ENCODE results near the gene BEST1. TPM values are rescaled to one million over a fixed set of nuclear protein-coding genes. Genes with fewer than 3 reads are reported as not detected.
A peak's percentile ranks its signal among the peaks of the same experiment; 100 is the strongest.

The BEST1 gene
- total and polyA plus RNA-seq, 2 of the 13 experiments (the other 11 are each of a cell fraction or from before 2014, with no cell fraction given), result 0.09 to 0.65 TPM

- TF ChIP-seq FOXO4 (CRISPR knock-in tag; conservative IDR thresholded peaks at IDR 0.05) (no peak), STAT5B (CRISPR knock-in tag; IDR thresholded peaks at IDR 0.05) (no peak), TAF1 (CRISPR knock-in tag; IDR thresholded peaks at IDR 0.05) (peak; percentile 66), HOXA5 (CRISPR knock-in tag; IDR thresholded peaks at IDR 0.05) (no peak), RXRA (CRISPR knock-in tag; IDR thresholded peaks at IDR 0.05) (peak; percentile 50; the same call in 1 of the 2 replicates), ZNF709 (CRISPR knock-in tag; IDR thresholded peaks at IDR 0.05) (no peak), ZBTB7B (CRISPR knock-in tag; IDR thresholded peaks at IDR 0.05) (no peak), FOSL1 (CRISPR knock-in tag; IDR thresholded peaks at IDR 0.05; ENCODE audit: borderline replicate concordance) (no peak), FIP1L1 (IDR thresholded peaks at IDR 0.05; ENCODE audit: borderline replicate concordance, insufficient read depth, low read depth, low read length) (no peak), KLF13 (CRISPR knock-in tag; IDR thresholded peaks at IDR 0.05) (no peak), ZNF607 (CRISPR knock-in tag; IDR thresholded peaks at IDR 0.05; ENCODE audit: borderline replicate concordance) (peak; percentile 53; the same call in 1 of the 2 replicates), ZNF530 (CRISPR knock-in tag; IDR thresholded peaks at IDR 0.05; ENCODE audit: low read depth) (no peak), NFE2L2 (IDR thresholded peaks at IDR 0.05; ENCODE audit: low read length) (no peak), GABPB1 (CRISPR knock-in tag; IDR thresholded peaks at IDR 0.05) (peak; percentile 36; the same call in 1 of the 2 replicates), CC2D1A (CRISPR knock-in tag; IDR thresholded peaks at IDR 0.05) (no peak; the same call in 1 of the 2 replicates), IRF2 (CRISPR knock-in tag; IDR thresholded peaks at IDR 0.05) (no peak), ZNF605 (CRISPR knock-in tag; IDR thresholded peaks at IDR 0.05) (peak; percentile 80), BRD4 (CRISPR knock-in tag; IDR thresholded peaks at IDR 0.05) (peak; percentile 61; the same call in 1 of the 2 replicates), ZFP41 (CRISPR knock-in tag; IDR thresholded peaks at IDR 0.05; ENCODE audit: borderline replicate concordance) (no peak)
- TF ChIP-seq, protein P1, sequence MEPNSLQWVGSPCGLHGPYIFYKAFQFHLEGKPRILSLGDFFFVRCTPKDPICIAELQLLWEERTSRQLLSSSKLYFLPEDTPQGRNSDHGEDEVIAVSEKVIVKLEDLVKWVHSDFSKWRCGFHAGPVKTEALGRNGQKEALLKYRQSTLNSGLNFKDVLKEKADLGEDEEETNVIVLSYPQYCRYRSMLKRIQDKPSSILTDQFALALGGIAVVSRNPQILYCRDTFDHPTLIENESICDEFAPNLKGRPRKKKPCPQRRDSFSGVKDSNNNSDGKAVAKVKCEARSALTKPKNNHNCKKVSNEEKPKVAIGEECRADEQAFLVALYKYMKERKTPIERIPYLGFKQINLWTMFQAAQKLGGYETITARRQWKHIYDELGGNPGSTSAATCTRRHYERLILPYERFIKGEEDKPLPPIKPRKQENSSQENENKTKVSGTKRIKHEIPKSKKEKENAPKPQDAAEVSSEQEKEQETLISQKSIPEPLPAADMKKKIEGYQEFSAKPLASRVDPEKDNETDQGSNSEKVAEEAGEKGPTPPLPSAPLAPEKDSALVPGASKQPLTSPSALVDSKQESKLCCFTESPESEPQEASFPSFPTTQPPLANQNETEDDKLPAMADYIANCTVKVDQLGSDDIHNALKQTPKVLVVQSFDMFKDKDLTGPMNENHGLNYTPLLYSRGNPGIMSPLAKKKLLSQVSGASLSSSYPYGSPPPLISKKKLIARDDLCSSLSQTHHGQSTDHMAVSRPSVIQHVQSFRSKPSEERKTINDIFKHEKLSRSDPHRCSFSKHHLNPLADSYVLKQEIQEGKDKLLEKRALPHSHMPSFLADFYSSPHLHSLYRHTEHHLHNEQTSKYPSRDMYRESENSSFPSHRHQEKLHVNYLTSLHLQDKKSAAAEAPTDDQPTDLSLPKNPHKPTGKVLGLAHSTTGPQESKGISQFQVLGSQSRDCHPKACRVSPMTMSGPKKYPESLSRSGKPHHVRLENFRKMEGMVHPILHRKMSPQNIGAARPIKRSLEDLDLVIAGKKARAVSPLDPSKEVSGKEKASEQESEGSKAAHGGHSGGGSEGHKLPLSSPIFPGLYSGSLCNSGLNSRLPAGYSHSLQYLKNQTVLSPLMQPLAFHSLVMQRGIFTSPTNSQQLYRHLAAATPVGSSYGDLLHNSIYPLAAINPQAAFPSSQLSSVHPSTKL (CRISPR knock-in tag; IDR thresholded peaks at IDR 0.05), result no peak
- TF ChIP-seq, protein P2, sequence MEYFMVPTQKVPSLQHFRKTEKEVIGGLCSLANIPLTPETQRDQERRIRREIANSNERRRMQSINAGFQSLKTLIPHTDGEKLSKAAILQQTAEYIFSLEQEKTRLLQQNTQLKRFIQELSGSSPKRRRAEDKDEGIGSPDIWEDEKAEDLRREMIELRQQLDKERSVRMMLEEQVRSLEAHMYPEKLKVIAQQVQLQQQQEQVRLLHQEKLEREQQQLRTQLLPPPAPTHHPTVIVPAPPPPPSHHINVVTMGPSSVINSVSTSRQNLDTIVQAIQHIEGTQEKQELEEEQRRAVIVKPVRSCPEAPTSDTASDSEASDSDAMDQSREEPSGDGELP (IDR thresholded peaks at IDR 0.05; ENCODE audit: borderline replicate concordance, low read depth), result peak; percentile 41
- TF ChIP-seq, protein P3, sequence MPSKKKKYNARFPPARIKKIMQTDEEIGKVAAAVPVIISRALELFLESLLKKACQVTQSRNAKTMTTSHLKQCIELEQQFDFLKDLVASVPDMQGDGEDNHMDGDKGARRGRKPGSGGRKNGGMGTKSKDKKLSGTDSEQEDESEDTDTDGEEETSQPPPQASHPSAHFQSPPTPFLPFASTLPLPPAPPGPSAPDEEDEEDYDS (CRISPR knock-in tag; IDR thresholded peaks at IDR 0.05), result no peak
- TF ChIP-seq, protein P4, sequence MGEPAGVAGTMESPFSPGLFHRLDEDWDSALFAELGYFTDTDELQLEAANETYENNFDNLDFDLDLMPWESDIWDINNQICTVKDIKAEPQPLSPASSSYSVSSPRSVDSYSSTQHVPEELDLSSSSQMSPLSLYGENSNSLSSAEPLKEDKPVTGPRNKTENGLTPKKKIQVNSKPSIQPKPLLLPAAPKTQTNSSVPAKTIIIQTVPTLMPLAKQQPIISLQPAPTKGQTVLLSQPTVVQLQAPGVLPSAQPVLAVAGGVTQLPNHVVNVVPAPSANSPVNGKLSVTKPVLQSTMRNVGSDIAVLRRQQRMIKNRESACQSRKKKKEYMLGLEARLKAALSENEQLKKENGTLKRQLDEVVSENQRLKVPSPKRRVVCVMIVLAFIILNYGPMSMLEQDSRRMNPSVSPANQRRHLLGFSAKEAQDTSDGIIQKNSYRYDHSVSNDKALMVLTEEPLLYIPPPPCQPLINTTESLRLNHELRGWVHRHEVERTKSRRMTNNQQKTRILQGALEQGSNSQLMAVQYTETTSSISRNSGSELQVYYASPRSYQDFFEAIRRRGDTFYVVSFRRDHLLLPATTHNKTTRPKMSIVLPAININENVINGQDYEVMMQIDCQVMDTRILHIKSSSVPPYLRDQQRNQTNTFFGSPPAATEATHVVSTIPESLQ (CRISPR knock-in tag; conservative IDR thresholded peaks at IDR 0.05), result no peak; the same call in 1 of the 2 replicates
These were observed 23.5 kb downstream of the BEST1 start (continued) for GRCh38 chr11:61973476-61974162.
